Uterus (tissue), 4 donors: ENCODE results near the gene CAB39. TPM values are rescaled to one million over a fixed set of nuclear protein-coding genes. Genes with fewer than 3 reads are reported as not detected.

Experiments
- DNase-seq, 2 donors: peaks; one replicate each; pipeline ENCODE4 v3.0.0-alpha.2; 2019 to 2020
- H3K27ac ChIP-seq, 2 donors: fragments of 200-600 bp; sonication (generic); 1 replicate in 1 of 2; 2 replicates in 1 of 2; pipeline ENCODE4 v1.5.1; 2016 to 2018
- H3K27me3 ChIP-seq, 2 donors: fragments of 200-600 bp; sonication (generic); one replicate each; pipeline ENCODE4 v1.5.1; 2018 to 2019; ENCODE audit warnings: control low read depth in 1 of 2
- H3K36me3 ChIP-seq, 2 donors: fragments of 200-600 bp; sonication (generic); one replicate each; pipeline ENCODE4 v1.5.1; 2019; ENCODE audit warnings: control low read depth in 1 of 2
- H3K4me1 ChIP-seq, 2 donors: fragments of 200-600 bp; sonication (generic); one replicate each; pipeline ENCODE4 v1.5.1; 2018 to 2019; ENCODE audit warnings: control low read depth in 1 of 2
- H3K4me3 ChIP-seq, 2 donors: fragments of 200-600 bp; sonication (generic); 1 replicate in 1 of 2; 2 replicates in 1 of 2; pipeline ENCODE4 v1.5.1; 2018 to 2019; ENCODE audit warnings: mild to moderate bottlenecking in 1 of 2
- H3K9me3 ChIP-seq, 2 donors: fragments of 200-600 bp; sonication (generic); one replicate each; pipeline ENCODE4 v1.5.1; 2019; ENCODE audit warnings: control low read depth in 1 of 2
- CTCF ChIP-seq, 4 experiments: fragments of 200-600 bp in 2 of 4; fragments of 450-650 bp in 2 of 4; sonication (generic) in 2 of 4; IDR thresholded peaks; one replicate each; pipeline ENCODE4 v1.5.1; 2016 to 2019; ENCODE audit warnings: antibody characterized with exemption in 4 of 4, mild to moderate bottlenecking in 2 of 4, moderate library complexity in 1 of 4
- POLR2A ChIP-seq, 2 donors: fragments of 450-650 bp; IDR thresholded peaks; one replicate each; pipeline ENCODE4 v1.6.1; 2016; ENCODE audit warnings: antibody characterized with exemption in 2 of 2, mild to moderate bottlenecking in 1 of 2, moderate library complexity in 1 of 2
- intact Hi-C: fragments of 100-400 bp; cut with DNase I; formaldehyde crosslinking; loops from one replicate; pipeline ENCODE4 v1.15.1; 2023; ENCODE audit warnings: low total_unique reads
- total RNA-seq, 4 donors: library from RNA; depleted of rRNA in 3 of 4; stranded (reverse); fragments of >200 nt in 3 of 4; gene quantifications; one replicate each; pipeline versions ENCODE4 v1.1.0 to v1.2.4, GENCODE V29; 2014 to 2023
- donor health status: DM: yes; HTN: yes; CAD: no.

The CAB39 gene
- total RNA-seq, 4 donors from 2014 or later, result 33.6 to 121 (median 78.0) TPM

DNA sequence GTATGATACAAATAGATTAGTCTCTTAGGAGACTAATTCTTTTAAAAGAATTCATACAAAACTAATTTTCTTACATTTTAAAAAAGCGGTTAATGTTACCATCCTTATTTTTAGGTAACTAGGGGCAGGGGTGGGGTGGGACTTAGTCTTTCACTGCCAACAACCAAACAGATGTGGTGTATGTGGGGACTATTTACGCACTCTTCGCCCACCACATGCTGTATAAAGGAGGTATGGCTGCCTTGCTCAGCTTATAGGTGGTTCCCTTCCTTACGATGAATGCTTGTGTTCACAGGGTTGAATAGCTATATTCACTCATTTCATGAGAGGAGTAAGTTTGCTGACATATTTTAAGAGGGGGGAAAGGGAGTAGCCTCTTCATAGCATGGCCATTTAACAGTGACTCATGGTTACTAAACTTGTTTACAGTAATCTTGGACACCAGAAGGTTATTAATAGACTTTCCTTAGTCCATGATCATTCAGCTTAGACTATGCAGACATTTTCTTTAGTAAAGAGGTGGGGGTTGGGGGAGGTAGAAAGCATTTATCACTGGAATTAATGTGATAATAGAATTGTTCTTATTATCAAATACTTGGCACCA, 61.8 kb downstream of the CAB39 start:
- H3K27ac ChIP-seq, result peak overlapping the region in 1 of 2 donors; percentile 34
- no peaks in the 10 kb centered on the region for H3K4me1 ChIP-seq

DNA sequence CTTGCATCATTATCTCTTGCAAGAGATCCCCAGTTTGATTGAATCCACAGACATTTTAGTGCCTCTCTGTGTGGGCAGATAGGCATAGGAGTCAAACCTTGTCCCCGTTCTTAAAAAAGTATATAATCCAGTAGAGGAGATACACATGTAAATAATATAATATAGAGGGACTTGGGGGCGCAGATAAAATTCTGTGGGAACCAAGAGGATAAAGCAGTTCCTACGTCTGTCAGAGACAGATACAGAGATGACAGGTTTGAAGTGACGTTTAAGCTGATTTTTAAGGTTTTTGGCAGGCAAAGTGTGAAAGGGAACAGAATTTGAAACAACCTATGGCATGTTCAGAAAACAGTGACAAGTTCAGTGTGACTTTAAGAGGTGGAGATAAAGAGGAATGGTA, 63.1 kb downstream of the CAB39 start:
- Histone ChIP-seq H3K27ac (no peak overlapping the region), H3K4me1 (no peaks in the 10 kb centered on the region), H3K36me3 (no peaks in the 10 kb centered on the region), H3K9me3 (no peaks in the 10 kb centered on the region), H3K4me3 (no peak overlapping the region), H3K27me3 (no peaks in the 10 kb centered on the region)
- intact Hi-C loops, result no loop called here
- no peak for DNase-seq
- TF ChIP-seq CTCF (IDR thresholded peaks at IDR 0.05), result no peak
- TF ChIP-seq POLR2A (IDR thresholded peaks at IDR 0.05), result no peak

More for the DNA sequence above, 61.8 kb downstream of the CAB39 start:
- H3K36me3 ChIP-seq, result no peaks in the 10 kb centered on the region
- TF ChIP-seq CTCF (IDR thresholded peaks at IDR 0.05) (no peak), POLR2A (IDR thresholded peaks at IDR 0.05) (no peak)
- H3K27me3 ChIP-seq, result no peaks in the 10 kb centered on the region
- intact Hi-C loops, result no loop called here
- H3K9me3 ChIP-seq, result no peaks in the 10 kb centered on the region
- DNase-seq, result no peak
- H3K4me3 ChIP-seq, result no peak overlapping the region

GRCh38 chr2:230777721-230778120, 65.1 kb downstream of the CAB39 start:
- intact Hi-C loops, result no loop called here
- no peaks in the 10 kb centered on the region for H3K27me3 ChIP-seq
- H3K4me1 ChIP-seq, result no peaks in the 10 kb centered on the region
- TF ChIP-seq CTCF (IDR thresholded peaks at IDR 0.05) (no peak), POLR2A (IDR thresholded peaks at IDR 0.05) (no peak)
- no peak for DNase-seq
- no peak overlapping the region for H3K4me3 ChIP-seq
- H3K36me3 ChIP-seq, result no peaks in the 10 kb centered on the region
- H3K27ac ChIP-seq, result no peak overlapping the region
- no peaks in the 10 kb centered on the region for H3K9me3 ChIP-seq

DNA sequence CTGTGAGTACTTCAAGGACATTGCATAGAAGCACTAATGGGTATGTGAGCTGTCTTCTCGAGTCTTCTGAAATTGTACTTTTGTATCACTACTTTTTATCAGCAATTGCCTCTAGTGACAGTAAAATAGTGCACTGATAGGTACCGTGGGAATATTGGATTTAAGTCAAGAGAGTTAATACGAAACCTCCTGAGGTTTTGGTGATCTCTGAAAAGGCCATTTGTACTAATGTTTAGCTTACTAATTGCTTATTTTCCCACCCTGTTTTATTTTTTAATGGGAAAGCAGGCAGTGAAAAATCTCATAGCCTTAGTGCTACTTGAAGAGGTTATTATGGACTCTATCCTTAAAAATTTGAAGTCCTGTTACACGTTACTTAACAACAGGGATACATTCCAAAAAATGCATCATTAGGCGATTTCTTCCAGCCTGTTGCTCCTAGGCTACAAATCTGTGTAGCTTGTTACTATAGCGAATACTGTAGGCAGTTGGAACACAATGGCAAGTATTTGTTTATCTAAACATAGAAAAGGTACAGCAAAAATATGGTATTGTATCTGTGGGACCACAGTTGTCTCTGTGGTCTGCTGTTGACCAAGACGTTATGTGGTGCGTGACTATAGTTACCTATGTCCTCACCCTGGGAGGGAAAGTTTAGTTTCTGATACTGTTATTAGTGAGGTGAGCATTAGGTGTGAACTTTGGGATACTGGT, 65.9 kb downstream of the CAB39 start:
- no peak overlapping the region for H3K27ac ChIP-seq
- no peaks in the 10 kb centered on the region for H3K36me3 ChIP-seq
- no peaks in the 10 kb centered on the region for H3K27me3 ChIP-seq
- H3K4me1 ChIP-seq, result no peaks in the 10 kb centered on the region
- intact Hi-C loops, result no loop called here
- no peaks in the 10 kb centered on the region for H3K9me3 ChIP-seq
- H3K4me3 ChIP-seq, result no peak overlapping the region
- TF ChIP-seq POLR2A (IDR thresholded peaks at IDR 0.05) (no peak), CTCF (IDR thresholded peaks at IDR 0.05) (no peak)
- DNase-seq, result no peak

DNA sequence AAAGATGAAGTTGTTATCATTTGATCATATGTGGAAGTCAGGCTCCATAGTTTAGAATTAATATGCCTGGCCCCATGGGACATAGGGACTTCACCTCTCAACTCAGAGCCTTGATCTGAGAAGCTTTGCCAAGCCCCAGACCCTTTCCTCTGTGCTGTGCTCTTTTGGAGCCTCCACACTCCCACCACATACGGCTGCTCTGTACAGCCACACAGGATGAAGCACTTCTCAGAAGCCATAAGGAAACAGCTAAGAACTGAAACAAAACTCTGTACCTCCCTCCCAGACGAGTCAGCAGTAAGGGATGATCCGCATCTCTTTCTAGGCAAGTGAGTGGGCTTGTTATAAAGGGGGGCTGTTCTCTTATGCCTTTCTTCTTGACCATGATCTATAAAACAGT, 66.5 kb downstream of the CAB39 start:
- no peak overlapping the region for H3K4me3 ChIP-seq
- H3K27ac ChIP-seq, result no peak overlapping the region
- no peaks in the 10 kb centered on the region for H3K9me3 ChIP-seq
- no peak for DNase-seq
- intact Hi-C loops, result no loop called here
- TF ChIP-seq POLR2A (IDR thresholded peaks at IDR 0.05), result no peak
- no peak for TF ChIP-seq CTCF (IDR thresholded peaks at IDR 0.05)
- no peaks in the 10 kb centered on the region for H3K36me3 ChIP-seq
- H3K27me3 ChIP-seq, result no peaks in the 10 kb centered on the region
- no peaks in the 10 kb centered on the region for H3K4me1 ChIP-seq
